Activated CD4-positive, alpha-beta T cell treated with anti-CD3 and anti-CD28 coated beads for 4 hours (primary cell): Measurements from ENCODE around the gene SPON2.

Experiments used
- DNase-seq, 2 donors: peaks; one replicate each; pipeline ENCODE4 v3.0.0-alpha.2; 2020

Gene SPON2

GRCh38 chr4:1171311-1172227 is 814 bp downstream of the SPON2 start:
- DNase-seq = peak; percentile 44 to 48

GRCh38 chr4:1170976-1171310 is 1.4 kb downstream of the SPON2 start:
- DNase-seq = no peak

- DNase-seq = no peak
These were observed 2.0 kb downstream of the SPON2 start for GRCh38 chr4:1170156-1170975.

DNA sequence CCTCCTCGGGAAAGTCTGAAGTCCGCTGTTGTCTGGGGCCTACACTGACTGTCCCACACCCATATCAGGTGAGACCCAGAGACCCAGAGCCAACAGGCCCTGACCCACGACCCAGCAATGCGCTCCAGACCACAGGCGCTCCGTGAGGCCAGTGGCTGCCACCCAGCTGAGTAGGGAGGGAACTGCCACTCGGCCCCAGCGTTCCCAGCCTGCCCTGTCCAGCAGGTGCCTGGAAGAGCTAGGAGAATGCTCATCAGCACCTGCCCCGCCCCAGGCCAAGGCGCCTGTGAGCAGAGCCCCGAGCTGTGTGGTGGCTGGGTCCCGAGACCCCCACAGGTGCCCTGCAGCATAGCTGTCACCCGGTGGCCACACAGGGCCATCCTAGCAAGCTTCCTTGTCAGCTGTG is 2.7 kb downstream of the SPON2 start:
- DNase-seq = no peak

DNA sequence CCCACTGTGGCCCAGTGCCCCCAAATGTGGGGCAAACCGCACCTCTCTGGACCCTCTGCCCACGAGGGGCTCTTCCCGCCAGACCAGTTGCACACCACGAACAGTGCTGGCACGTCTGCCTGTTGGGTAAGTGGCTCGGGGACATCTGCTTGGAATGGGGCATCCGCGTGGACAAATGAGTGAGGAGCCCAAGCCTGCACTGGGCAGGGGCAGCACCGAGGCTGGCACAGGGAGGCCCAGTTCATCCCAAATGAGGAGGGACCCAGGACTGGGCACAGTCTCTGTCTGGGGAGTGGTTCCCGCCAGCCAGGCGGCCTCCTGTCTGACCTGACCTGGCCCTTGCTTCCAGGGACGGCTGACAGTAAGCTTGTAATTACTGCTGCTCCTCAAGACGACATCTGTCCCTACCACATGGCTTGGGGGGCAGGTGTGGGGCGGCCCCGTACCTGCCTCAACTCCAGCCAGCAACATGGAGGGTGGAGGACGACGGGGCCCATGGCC is 3.2 kb downstream of the SPON2 start:
- DNase-seq = no peak

DNA sequence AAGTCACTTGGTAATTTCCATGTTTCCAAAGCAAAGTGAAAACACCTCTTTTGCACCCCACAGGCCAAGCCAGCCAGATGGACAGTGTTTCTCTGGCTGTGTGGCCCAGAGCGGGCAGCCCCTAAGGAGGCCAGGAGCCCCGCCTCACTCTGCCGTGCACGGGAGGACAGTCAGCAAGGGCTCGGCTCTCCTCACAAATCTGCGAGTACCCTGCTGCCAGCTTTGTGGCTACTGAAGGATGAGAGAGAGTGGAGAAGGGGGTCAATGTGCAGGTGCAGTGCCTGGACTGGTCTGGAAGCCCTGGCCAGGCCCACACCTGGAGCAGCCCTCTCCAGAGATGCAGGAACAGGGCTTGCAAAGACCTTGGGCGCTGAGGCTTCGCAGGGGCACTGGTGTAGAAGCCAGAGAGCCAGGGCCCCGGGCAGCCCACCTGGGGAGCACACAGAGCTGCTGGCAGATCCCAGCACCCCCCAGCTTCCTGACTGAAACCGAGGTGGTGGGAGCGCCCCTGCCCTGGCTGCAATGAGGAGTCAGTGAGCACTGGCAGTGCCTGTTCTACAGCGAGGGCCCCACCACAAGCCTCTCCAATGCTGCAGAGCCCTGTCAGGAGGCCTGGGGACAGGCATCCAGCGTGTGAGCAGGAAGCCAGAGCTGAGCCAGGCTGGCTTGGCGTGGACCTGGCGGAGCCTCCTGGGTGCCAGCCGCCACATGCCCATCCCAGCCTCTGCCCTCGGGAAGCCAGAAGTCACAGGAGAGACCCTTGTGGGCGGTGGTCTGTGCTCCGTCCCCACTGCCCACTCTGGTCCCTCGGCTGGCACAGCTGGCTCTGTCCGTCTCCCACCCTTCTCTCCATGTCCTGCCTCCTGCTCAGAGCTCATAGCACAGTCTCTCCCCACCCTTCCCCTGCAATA is 3.9 kb downstream of the SPON2 start:
- DNase-seq = no peak

DNA sequence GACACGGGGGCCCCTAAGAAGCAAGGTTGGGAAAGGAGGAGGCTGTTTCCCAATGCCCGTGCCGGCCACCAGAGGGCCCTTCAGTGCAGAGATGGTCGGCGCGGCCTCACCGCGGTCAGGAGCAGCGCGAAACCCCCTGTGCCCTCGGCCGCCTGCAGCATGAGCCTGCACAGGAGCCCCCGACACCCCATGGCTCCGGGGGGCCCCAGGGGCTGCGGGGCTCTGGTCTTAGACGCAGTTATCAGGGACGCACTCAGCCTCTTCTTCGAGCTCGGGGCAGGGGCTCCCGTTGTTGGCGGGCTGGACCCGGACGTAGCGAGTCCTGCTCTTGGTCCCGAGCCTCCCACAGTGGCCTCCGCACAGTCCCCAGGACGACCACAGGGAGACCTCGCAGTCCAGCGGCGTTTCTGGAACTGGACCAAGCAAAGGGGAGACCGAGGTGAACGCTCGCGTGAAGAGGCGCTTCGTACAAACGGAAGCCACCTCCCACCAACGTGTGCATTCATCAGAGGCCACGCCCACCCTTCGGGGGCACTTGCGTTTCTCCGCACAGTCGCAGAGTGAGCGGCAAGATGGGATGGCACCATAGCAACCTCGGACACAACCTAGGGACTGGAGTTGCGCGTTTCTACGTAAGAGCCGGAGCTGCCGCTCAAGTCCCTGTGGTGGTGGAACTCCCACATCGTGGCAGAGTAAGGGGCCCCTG is 5.0 kb downstream of the SPON2 start:
- DNase-seq = peak; percentile 86 to 90

DNA sequence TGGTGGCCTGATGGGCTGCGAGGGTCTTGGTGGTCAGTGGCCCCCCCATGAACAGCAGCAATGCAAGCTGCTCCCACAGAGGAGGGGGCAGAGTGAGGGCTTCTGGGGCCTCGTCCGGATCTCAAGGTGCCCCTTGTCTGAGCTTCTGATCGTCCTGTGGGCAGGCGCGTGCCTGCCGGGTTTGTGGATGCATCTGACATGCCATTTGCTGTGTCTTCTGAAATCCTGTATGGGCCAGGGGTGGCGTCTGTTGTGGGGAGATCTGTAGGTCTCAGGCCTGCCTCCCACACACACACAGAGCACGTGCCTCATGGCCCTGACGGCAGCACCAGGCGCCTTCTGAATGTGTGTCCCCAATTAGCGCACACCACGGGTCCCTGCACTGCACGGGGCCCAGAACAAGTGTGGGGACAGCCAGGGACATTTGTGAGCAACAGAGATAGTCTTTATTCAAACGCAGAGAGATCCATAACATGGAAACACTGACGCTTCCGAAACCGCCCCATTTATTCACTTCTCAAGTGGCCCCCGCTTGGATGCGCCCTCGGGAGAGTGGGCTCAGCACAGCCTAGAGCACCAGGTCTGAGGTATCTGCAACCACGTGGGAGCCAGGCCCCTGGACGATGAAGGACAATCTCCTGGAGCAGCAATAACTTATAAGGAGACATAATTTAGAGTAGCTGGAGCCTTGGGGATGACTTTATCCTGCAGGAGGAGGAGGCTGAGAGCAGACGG is 5.7 kb downstream of the SPON2 start:
- DNase-seq = no peak

DNA sequence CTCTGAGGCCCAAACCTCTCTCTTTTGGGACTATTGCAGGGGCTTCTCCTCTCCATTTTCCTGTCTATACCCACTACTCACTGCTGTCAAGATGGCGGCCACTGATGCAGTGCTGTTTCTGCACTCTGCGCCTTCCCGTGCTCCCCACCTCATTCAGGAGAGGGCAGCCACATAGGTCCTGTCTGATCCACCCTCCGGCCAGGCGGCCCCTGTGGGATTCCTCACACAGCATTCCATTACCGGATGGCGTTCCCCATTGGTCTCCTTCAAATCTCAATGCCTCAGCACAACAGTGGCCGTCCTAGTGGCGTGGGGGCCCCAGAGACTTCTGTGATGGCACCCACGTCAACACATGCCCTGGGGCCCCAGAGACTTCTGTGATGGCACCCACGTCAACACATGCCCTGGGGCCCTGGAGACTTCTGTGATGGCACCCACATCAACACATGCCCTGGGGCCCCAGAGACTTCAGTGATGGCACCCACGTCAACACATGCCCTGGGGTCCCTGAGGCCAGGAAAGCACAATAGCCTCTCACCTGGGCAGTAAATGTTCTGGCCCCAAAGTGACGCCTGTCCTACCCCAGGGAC is 7.3 kb downstream of the SPON2 start:
- DNase-seq = no peak

DNA sequence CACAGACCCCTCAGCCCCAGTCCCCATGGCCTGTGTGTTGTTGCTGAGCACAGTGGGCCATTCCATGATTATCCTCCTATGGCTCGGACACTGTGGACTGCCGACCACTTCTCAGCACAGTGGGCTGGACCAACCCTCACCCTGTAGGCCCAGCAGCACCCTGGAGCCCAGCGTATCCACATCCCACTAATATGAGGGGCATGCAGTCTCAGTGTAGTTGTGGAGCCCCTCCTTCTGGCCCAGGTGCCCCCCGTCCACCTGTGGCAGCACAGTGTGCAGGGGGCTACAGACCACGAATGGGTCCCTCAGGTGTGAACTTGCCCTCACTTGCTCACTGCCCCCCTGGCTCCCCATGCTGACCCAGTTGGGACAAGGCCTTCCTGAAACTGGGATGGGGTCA is 7.9 kb downstream of the SPON2 start:
- DNase-seq = no peak

GRCh38 chr4:1164040-1164439 is 8.3 kb downstream of the SPON2 start:
- no peak for DNase-seq

- DNase-seq = no peak
These were observed 12.0 kb downstream of the SPON2 start for GRCh38 chr4:1160351-1160750.

- no peak for DNase-seq
These were observed 16.3 kb downstream of the SPON2 start for GRCh38 chr4:1156069-1156468.

- DNase-seq = no peak
These were observed 17.1 kb downstream of the SPON2 start for GRCh38 chr4:1155314-1155713.

DNA sequence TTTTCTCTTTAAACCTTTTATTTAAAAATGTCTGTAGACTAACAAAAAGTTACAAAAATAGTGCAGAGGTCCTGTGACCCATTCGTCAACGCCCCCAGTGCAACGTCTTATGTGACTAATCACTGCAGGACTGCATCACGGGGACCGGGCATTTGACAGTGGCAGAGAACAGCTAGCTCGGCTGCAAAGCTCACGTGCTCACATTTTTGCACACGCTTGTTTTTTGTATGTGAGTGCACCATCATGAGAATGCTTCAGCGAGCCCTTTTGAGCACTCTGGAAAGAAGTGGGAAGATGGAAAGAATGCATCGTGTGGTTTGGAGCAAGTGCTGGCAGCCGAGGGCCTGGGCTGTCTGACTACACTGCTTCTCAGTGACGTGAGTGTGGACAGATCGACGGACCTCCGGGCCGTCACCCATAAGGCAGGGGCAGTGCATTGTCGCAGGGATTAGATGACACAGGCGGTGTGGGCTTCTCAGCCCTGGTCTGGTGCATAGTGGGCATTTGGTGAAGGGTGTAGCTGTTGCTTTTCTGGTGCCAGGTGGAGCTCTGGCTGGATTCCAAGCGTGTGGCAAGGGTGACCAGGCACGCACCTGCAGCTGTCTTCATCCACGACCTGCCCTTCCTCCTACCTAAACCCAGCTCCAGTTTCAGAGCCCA is 17.7 kb downstream of the SPON2 start:
- DNase-seq = no peak

GRCh38 chr4:1154126-1154522 is 18.3 kb downstream of the SPON2 start:
- no peak for DNase-seq

DNA sequence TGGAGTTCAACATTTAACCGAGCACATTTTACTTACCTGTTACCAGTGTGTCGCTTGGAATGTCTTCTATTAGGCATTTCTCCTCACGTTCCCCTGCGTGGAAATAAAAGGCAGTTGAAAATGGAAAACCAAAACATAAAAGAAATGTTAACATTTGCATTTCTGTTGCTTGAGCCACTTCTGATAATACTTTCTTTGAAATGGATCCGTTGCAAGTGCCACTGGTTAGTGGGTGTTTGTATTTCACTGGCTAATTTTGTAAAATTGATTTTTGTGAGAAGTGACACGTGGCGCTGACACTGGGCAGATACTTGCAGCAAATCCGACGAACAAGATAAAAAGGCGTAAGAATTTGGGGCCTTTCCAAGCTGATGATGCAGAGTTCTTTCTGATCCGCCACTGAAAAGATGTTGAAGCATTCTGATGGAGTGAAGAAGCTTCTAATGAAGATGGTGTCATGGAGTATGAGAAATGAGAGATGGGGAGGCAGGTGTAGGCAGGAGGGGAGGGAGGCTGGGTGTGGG is 18.8 kb downstream of the SPON2 start:
- DNase-seq = no peak

DNA sequence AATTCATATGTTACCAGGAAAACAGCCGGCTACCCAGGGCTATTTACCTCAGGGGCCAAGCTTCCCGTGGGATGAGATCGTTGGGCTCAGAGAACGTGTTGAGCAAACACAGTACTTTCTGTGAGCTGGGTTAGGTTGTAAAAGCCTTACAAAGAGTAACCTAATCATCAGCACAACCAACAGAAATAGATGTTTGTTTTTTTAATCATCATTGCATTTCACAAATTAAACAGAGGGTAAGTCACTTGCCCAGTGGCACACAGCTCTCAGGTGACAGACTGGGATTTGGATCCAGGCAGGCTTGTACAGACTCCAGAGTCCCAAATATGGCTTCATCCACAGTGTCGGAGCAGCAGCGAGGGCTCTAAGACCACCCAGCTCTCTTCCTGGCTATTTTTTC is 20.1 kb downstream of the SPON2 start:
- no peak for DNase-seq

DNA sequence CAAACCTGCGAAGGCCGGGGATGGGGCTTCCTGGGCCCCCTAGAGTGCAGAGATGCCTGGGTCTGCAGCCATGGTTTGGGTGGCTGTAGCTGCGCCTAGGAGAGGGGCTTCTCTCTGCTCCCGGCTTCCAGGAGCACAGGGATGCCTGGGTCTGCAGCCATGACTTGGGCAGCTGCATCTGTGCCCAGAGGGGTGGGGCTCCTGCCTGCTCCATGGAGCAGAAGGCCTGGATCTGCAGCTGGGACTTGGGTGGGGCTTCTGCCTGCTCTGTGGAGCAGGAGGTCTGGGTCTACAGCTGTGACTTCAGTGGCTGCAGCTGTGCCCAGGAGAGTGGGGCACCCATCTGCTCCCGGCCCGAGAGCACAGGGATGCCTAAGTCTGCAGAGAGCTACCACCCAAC is 20.8 kb downstream of the SPON2 start:
- no peak for DNase-seq

DNA sequence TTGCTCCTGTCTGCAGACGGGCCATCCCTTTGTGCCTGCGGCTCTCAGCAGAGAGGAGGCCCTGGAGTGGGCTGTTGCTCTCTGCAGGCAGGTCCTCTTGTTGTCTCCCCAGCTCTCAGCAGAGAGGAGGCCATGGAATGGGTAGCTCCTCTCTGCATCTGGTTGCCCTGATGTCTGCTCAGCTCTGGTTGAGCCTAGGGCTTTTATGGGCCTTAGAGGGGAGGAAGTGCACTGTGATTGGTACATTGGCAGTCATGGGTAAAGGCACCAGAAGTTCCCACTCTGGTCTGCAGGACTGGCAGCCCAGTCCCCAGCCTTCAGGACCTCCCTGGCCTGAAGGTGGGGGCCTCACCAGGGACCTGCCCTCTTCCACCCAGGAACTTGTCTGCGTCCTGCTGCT is 21.5 kb downstream of the SPON2 start:
- no peak for DNase-seq
